ENCODE measurements around the gene DNAJB2.

DNA sequence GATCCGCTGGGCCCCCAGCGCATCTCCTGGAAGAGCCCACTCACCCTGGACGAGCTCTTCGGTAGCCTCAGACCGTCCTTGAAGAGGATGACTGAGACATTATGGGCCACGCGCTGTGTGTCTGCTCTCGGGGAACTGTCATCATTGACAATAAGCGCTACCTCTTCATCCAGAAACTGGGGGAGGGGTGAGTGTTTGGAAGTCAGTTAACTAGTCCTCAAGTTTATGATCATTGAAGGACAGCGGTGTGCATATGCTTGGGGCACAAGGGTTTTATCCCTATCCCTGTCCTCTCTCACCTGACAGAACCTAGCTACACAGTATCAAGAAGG, 33.3 kb upstream of the DNAJB2 start:
- TF ChIP-seq, protein P1, sequence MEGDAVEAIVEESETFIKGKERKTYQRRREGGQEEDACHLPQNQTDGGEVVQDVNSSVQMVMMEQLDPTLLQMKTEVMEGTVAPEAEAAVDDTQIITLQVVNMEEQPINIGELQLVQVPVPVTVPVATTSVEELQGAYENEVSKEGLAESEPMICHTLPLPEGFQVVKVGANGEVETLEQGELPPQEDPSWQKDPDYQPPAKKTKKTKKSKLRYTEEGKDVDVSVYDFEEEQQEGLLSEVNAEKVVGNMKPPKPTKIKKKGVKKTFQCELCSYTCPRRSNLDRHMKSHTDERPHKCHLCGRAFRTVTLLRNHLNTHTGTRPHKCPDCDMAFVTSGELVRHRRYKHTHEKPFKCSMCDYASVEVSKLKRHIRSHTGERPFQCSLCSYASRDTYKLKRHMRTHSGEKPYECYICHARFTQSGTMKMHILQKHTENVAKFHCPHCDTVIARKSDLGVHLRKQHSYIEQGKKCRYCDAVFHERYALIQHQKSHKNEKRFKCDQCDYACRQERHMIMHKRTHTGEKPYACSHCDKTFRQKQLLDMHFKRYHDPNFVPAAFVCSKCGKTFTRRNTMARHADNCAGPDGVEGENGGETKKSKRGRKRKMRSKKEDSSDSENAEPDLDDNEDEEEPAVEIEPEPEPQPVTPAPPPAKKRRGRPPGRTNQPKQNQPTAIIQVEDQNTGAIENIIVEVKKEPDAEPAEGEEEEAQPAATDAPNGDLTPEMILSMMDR (IDR thresholded peaks at IDR 0.05; ENCODE audit: control extremely low read depth in 1 of 3, insufficient read depth in 1 of 3, low read depth in 1 of 3, low read length in 3 of 3): no peak
- TF ChIP-seq CBX8 (IDR thresholded peaks at IDR 0.05; ENCODE audit: borderline replicate concordance, low read depth, low read length): no peak
- no peak for TF ChIP-seq JUN (IDR thresholded peaks at IDR 0.05; ENCODE audit: low read depth, low read length)
- no peak for TF ChIP-seq EZH2 (IDR thresholded peaks at IDR 0.05; ENCODE audit: low read depth, low read length, severe bottlenecking)
- TF ChIP-seq GABPA (IDR thresholded peaks at IDR 0.05; ENCODE audit: borderline replicate concordance, insufficient read depth, low read length): no peak
- TF ChIP-seq CREB1 (IDR thresholded peaks at IDR 0.05): no peak
- TF ChIP-seq POLR2AphosphoS5 (IDR thresholded peaks at IDR 0.05; ENCODE audit: low read depth, low read length): no peak
- TF ChIP-seq, protein P2, sequence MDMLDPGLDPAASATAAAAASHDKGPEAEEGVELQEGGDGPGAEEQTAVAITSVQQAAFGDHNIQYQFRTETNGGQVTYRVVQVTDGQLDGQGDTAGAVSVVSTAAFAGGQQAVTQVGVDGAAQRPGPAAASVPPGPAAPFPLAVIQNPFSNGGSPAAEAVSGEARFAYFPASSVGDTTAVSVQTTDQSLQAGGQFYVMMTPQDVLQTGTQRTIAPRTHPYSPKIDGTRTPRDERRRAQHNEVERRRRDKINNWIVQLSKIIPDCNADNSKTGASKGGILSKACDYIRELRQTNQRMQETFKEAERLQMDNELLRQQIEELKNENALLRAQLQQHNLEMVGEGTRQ (IDR thresholded peaks at IDR 0.05; ENCODE audit: low read length): no peak
- no peak for TF ChIP-seq JUND (IDR thresholded peaks at IDR 0.05; ENCODE audit: low read length)
- no peak for TF ChIP-seq SIN3A (conservative IDR thresholded peaks at IDR 0.05 in 1 of 2, IDR thresholded peaks at IDR 0.05 in 1 of 2; ENCODE audit: low read depth in 1 of 2, low read length in 2 of 2)
- TF ChIP-seq FOSL1 (IDR thresholded peaks at IDR 0.05; ENCODE audit: insufficient read depth, low read depth, low read length): no peak
- no peak for TF ChIP-seq ZNF274 (IDR thresholded peaks at IDR 0.05; ENCODE audit: borderline replicate concordance, extremely low read depth, low read length)

Data from H1 (cell line).